LoVo (cell line): ENCODE measurements around the gene TPI1.

ENCODE experiments used
- DNase-seq: peaks from one replicate; pipeline ENCODE4 v3.0.0-alpha.2; 2016; ENCODE audit warnings: low spot score

TPI1 gene

GRCh38 chr12:6828781-6829535 lies 38.4 kb upstream of the TPI1 start:
- no peak for DNase-seq

DNA sequence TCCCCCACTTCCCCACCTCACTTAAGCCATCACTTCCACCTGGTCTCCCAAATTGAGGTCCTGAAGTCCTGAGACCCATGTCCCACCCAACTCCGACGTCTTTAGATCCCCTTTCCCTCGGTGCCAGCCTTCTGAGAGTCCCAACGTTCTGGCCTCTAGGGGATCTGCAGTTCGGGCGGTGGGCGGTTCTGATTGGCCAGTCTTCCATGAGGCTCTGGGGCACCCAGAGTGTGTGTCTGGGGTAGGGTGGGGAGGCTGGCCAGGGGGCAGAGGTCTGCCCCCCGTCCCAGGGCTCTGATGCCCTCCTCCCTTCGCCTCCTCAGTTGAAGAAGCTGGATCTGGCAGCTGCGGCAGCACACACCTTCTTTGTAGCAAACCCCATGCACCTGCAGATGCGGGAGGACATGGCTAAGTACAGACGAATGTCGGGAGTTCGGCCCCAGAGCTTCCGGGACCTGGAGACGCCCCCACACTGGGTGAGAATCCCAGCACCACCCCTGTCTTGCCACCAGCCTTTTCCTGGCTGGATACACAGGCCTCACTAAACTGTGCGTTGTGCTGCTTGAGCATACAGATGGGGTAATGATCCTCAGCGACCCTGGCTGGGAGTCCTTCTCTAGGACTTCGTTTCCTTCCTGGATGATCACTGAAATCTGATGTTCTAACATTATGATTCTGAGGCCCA lies 37.7 kb upstream of the TPI1 start:
- DNase-seq = no peak

- DNase-seq = no peak
Measured at GRCh38 chr12:6830286-6830890, 36.9 kb upstream of the TPI1 start.

GRCh38 chr12:6830999-6831398 lies 36.3 kb upstream of the TPI1 start:
- DNase-seq = no peak

- DNase-seq = no peak
Measured at GRCh38 chr12:6831450-6831995, 35.8 kb upstream of the TPI1 start.

- no peak for DNase-seq
Measured at GRCh38 chr12:6832125-6832524, 35.2 kb upstream of the TPI1 start.

- no peak for DNase-seq
Measured at GRCh38 chr12:6833189-6833890, 34.0 kb upstream of the TPI1 start.

GRCh38 chr12:6834254-6834653 lies 33.1 kb upstream of the TPI1 start:
- no peak for DNase-seq

GRCh38 chr12:6834873-6835272 lies 32.5 kb upstream of the TPI1 start:
- DNase-seq = no peak

DNA sequence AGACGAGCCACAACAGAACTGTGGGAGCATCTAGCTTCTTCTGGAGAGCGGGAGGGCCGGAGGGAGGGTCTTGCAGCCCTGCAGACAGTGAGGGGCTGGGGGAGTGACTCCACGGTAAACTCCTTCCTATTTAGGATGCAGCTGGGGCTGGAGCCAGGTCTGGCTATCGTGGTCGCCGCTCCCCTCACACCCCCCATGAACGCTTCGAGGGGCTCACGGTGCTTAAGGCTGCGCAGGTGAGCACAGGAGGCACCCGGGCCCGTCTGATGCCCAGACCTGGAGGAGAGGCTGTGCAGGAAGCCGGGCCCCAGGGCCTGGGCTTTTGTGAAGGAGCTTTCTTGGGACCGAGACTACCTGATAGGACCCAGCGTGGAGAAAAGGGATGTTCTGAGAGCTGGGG lies 30.5 kb upstream of the TPI1 start:
- DNase-seq = no peak

GRCh38 chr12:6837370-6838060 lies 29.8 kb upstream of the TPI1 start:
- no peak for DNase-seq

GRCh38 chr12:6838854-6839253 lies 28.5 kb upstream of the TPI1 start:
- DNase-seq = no peak

DNA sequence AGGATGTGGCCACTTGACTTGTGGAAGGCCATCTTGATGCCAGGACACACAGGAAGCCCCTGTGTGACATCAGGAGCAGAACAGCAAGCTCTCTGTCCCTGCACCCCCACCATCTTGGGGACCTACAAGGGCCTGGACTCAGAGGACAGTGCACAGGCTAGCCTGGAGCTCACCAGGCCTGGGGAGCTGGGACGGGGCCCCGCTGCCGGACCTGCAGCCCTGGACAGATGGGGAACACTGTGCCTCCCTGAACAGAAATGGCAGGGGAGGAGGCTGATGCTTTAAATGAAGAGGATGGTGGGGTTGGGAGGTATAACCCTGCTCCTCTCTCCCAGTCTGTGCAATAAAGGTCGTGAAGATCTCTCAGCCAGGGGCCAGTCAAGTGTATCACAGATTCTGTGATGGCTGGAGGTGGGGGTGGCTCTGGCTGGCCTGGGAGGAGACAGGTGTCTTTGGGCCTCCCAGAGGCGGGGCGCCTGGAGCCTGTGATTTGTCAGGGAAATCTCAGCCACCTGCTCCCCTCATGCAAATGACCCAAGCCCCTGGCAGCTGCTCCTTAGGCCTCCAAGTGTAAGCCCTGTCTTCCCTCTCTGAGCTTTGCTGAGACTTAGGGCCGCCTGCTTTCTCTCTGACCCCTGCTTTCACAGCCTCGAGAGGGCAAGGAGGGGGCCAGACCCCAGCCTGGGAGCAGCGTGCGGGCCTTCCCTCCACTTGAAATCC lies 27.7 kb upstream of the TPI1 start:
- no peak for DNase-seq

DNA sequence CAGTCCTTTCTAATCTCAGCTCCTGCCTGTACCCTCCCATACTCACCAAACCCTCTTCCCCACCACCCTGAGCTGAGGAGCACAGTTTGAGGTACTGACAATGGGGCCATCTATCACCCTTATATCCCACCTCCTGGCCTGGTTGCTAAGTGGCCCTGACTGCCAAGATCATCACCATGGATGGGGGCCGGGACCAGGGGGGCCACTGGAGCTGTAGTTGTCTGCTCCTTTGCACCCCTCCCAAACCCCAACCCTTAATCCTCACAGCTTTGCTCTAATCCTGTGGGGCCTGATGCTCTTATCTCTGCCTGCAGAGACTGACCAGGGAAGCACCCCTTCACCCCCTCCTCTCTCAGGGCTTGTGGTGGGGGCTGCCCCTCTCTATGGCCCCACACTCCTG lies 27.0 kb upstream of the TPI1 start:
- no peak for DNase-seq

DNA sequence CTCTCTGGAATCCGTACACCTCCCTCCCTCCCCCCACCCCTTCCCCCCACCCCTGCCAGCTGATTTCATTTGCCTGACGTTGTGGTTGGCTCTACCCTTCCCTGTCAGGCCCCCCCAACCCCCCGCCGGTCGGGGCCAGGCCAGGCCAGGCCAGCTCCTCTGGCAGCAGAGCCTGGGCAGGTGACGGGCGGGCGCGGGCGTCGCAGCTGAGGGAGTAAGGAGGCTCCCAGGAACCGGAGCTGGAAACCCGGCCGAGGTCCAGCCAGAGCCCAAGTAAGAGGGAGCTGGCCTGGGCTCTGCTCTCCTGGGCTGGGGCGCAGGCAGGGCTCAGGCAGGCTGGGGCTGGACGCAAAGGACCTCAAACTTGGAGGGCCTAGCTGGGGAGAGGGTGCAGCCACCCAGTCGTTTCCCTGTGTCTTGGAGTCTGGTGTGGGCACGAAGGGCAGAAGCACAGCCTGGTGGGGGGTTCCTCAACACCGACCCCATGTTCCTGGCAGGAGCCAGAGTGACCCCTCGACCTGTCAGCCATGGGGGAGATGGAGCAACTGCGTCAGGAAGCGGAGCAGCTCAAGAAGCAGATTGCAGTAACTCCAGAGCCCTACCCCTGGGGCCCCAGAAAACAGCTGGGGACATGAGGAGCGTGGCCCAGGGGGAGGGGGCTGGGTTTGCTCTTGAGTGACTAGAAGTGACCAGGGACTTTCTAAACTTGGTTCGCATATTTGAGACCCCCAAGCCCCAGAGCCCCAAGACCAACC lies 26.4 kb upstream of the TPI1 start, which contains the start of gene GNB3:
TSS of gene GNB3 (plus strand) at position 165 of the 755 bp plus-strand sequence. CDS start at position 528, 363 bp downstream.
- no peak for DNase-seq

DNA sequence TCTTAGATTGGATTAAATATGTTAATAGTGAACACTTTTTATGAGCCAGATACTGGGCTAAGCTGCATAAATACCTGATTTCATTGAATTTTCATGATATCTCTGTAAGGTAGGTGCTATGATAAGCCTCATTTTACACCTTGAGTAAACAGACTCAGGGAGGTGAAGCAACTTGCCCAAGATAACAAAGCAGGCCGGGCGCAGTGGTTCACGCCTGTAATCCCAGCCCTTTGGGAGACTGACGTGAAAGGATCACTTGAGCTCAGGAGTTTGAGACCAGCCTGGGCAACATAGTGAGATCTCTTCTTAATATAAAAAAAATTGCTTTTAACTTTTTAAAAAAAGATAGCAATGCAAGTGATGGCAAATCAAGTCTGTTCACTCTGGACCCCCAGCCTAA lies 25.3 kb upstream of the TPI1 start:
- DNase-seq = no peak

- no peak for DNase-seq
Measured at GRCh38 chr12:6843118-6843902, 24.0 kb upstream of the TPI1 start.

GRCh38 chr12:6845395-6845794 lies 21.9 kb upstream of the TPI1 start:
- DNase-seq = no peak

- no peak for DNase-seq
Measured at GRCh38 chr12:6846316-6846869, 20.9 kb upstream of the TPI1 start.
